GM19193 (cell line): Measurements from ENCODE around the gene KCNIP4.

Experiments
- POLR2A ChIP-seq: IDR thresholded peaks from 4 replicates; pipeline ENCODE4 v1.6.1; 2011; ENCODE audit not compliant: insufficient read depth, insufficient read length; ENCODE audit errors: extremely low read depth

Gene KCNIP4

DNA sequence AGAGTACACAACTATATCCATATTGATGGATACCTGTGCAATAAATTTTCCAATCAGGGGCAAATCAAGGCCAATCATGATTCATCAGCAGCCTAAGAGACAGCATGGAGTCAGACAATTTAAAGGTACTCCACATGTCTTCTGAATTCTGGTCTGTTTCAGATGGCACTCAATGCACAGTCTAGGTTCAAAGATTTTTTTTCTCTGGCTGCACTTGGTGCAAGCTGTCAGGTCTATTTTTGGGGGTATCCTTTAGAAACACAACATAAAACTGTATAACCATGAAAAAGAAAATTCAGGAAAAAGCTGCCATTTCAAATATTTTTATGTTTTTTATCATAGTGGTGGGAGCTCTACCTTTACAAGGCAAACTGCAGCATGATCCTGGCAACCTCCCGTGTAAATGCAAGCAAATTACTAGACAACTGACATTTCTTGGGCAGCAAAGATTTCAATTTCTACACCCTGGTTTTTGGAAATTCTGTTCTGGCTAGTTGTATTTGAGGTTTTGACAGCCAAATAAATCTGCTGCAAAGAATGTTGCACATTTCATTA is 310.3 kb downstream of the KCNIP4 start:
- no peak for TF ChIP-seq POLR2A

DNA sequence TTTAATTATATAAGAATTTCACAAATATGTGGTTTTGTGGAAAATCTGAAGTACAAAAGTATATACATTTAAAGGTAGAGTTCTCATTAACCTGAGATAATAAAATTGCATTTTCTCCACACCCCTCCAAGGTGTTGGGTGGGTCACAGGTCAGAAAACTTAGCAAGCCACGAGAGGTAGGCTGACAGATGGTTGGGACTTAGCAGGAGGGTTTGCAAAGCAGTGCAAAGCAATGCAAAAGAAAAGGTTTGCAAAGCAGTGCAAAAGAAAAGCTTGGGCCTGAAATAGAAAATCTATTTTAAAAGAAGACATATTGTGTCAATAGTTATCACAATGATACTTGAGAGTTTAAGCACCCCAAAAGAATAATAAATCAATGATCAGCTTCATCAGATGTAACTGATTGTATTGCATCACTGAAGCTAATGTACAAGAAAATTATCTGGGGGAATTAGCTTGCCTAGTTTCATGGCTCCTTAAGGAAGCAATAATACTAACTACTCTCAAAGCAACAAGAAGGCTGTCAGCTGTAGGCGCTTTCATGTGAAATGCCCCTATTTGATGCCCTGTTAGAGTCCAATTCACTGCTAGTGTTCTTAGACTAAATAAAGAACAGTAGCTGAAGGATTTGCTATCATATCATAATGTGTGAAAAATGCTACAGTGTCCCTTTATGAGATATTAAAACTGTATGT is 319.5 kb downstream of the KCNIP4 start:
- TF ChIP-seq POLR2A = no peak

DNA sequence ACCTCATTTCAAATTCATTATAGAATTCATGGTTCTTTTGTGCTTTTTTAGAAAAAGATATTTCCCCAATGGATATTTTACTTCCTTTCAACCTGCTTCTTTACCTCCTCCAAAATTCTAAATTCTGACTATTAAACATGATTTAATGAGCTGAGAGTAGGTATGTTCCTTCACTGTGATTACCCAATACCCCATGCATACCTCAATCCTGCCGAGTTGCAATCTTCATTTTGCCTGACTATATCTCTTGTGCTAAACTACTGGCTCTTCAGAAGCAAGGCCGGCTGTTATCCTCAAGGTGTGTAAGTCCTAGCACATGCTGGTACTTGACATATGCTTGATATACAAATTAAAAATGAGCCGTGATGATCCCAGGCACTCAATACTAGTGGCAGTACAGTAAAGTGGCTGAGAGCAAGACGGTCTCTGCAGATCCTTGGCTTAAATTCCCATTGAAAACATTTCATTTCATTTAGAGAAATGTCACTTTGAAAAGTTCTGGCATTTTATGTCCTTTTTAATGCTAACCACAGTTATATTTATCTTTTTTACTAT is 320.4 kb downstream of the KCNIP4 start:
- TF ChIP-seq POLR2A = no peak

DNA sequence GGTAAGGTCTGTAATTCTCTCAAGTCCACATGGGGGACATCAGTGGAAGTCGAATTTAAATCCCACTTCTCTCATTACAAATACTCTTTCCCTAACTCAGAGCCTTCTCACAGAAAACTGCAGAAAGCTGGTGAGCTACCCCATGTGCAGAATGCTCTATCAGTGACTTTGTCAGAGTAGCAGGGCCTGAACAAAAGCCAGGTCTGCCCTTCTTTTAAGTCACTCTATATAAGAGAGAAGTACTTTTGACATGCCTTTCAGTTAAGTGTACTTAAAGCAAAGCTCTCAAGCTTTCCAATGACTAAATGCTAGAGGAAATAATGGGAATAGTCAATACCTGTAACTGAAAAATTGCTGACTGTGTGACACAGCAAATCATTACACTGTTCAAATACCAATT is 323.1 kb downstream of the KCNIP4 start:
- TF ChIP-seq POLR2A = no peak

DNA sequence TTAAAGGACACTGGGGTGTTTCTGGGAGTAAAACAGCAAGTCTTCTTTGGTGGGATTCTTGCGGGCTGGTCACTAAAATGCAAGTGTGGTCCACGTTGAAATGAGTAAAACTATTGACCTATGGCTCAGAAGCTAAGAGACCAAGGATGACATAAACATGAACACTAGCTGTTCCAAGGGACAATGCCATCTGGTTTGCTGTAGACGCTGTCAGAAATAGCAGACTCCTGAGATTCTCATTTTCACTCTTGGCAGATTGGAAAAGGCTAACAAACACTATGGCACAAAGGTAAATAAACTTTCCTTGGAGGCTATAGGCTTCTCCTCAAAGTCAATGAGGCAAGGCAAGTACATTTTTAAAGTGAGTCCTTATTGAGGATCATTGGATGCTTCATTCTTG is 343.6 kb downstream of the KCNIP4 start:
- no peak for TF ChIP-seq POLR2A

DNA sequence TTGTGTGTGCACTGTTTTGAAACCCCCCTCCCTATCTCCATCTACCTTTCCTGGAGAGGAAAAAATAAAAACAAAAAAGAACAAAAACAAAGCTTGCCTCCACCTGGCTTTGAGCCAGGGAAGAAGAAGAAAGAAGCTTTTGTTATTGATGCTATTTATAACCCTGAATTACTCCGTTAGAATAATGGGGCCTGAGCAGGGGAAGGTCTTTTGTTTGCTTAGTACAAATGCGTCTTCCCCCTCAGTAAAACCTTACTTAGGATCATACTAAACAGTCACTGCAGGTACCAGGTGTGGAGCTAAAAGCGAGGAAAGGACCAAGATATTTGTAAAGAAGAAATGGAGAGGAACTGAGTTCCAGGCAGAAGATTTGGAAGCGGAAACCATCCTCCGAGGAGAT is 352.1 kb downstream of the KCNIP4 start:
- no peak for TF ChIP-seq POLR2A

DNA sequence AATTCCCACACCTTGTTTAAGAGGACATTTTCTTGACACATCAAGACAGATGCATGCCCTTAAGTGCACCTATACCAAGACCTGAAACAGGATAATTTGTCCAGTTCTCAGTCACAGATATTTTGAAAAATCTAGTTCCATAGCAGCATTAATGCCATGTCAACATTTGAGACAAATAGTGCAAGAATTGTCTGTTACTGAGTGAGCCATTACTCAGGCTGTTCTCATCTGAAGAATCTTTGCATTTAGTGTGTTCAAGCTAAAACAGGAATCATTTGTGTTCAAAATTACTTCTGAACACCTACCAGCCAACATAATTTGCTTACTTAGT is 354.9 kb downstream of the KCNIP4 start:
- TF ChIP-seq POLR2A = no peak

DNA sequence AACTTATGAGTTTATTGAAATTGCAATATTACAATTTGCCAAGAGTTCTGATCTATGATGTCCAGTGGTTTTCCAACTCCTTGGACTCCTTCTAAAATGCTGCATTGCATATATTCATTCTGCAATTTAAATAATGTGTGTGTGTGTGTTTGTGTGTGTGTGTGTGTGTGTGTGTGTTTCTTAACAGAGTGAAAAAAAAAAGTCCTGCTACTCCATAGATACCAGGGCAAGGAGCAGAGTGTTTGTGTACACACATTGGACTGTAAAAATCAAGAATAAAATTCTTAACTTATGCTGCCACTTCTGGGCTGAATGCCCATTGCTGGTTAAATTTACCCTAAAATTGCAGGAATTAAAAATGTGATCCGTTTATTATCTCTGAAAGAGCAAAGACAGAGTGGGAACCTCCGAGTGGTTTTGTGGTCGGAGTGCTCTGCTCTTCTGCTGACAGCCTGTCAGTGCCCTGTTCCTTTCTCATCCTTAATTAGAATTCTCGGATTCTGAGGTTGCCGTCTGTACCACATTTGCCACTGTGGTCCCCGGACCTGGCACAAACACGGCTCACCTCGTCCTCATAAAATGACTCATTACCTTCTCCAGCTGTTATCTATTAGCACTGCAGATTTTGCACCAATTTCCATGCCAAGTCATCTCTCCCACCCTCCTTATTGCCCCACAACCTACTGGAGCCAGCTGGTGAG is 355.5 kb downstream of the KCNIP4 start:
- TF ChIP-seq POLR2A = no peak

DNA sequence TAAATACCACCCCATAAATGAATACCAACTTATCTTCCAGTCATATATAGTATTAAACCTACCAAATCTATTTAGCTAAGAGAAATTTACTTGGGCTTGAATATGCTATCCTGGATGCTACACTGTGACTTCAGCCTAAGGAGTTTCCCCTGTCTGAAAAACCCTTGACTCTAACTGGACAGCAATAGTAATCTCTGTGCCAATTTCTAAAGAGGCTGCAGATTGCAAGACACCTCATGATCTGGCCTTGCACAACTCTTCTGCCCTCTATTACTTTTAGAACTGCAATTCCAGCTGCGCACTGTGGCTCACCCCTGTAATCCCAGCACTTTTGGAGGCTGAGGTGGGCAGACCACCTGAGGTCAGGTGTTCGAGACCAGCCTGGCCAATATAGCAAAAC is 371.5 kb downstream of the KCNIP4 start:
- no peak for TF ChIP-seq POLR2A

DNA sequence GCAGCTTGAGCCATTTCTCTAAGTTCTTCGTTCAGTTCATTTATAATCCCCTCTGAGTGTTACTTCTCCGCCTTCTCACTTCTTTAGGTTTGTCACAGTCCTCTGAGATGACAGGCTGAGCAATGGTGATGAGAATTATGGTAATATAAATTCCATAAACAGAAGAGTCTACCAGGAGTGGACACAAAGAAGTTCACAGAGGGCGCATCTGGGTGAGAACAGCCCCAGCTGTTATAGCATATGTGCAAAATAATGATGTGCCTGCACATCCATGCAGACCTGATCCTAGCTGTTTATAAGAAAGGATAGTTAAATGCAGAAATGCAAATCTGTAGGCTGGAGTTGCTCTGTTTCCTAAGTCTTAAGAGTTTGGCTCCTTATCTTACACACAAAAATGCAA is 377.5 kb downstream of the KCNIP4 start:
- no peak for TF ChIP-seq POLR2A

DNA sequence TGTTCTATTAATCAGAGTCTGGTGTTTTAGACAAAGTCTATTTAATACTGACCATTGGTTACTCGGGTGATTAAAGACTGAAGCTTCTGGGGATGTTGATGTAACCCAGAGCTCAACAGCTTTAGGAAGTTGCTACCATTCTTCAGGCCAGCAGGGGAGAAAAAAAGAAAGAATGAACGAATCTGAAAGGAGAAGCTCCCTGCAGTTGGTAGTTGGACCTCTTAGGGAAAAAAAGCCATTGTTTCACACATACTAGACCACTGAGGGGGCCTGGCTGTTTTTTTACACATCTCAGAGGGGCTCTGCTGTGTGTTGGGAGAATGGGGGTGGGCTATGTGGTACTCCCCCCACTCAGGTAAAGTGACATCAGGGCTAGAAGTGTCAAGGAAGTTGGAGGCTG is 378.9 kb downstream of the KCNIP4 start:
- TF ChIP-seq POLR2A = no peak

DNA sequence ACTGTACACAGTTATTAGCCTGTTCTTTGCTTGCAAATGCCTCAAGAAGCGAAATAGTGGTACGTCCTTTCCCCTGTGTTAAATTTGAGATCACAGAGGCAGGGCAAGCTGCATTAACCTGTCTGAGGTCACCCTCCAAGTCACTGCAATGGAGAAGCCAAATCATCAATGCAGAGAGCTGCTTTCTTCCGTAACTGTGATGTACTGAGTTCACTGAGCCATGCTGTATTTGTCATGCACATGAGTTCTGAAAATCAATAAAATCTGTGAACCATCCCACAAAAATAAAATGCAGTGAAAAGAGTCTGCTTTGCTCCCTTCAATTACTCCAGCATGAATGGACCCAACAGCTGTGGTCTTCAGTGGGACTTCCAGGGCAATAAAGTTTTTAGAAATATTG is 393.5 kb downstream of the KCNIP4 start:
- TF ChIP-seq POLR2A = no peak

DNA sequence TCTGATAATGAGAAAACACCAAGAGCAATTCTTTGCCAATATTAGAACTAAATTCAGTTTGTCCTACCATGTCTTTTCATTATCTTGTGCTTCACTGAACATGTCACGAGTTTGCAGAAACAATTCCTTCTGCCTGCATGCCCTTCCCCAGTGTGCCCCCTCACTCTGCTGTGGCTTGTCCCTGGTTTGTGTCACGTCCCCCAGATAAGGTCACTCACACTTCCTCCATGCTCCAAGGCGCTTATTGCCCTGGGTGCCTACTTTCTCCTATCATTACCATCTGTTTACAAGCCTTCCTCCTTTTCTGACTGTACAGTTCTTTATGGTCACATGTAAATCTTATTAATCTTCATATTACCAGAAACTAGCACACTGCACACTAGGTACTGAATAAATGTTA is 394.1 kb downstream of the KCNIP4 start:
- TF ChIP-seq POLR2A = no peak

DNA sequence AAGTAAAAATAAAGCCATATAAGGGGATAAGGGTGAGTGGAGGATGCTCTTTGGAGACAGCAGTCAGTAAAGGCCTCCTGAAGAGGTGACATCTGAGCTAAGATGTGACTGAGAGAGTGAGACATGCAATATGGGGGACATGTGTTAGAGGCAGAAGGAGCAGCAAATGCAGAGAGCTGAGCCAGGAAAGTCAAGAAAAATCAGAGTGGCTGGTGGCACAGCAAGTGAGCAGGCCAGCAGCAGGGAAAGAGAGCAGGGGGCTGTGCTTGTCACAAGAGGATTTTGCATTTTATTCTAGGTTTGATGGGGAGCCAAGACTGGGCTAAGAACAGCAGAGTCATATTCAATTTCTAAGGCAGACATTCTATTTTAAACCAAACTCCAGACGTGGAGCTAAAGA is 394.5 kb downstream of the KCNIP4 start:
- no peak for TF ChIP-seq POLR2A

DNA sequence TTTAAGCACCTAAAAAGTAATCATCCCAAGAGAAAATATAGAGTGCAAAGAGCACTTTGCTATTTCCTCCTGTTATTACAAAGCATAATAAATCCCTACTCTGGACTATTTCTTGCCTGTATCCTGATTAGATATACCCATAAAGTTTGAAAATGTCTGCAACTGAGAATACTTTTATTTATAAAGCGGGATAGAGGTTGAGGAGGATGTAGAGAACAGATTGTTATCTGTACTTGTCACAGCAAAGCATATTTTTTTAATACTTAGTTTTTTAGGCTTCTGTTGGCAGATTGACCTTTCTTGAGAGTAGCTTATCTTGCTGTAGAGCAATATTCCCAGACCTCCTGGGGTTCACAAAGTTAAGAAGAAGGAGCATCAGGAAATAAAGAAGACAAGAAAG is 396.1 kb downstream of the KCNIP4 start:
- TF ChIP-seq POLR2A = no peak

DNA sequence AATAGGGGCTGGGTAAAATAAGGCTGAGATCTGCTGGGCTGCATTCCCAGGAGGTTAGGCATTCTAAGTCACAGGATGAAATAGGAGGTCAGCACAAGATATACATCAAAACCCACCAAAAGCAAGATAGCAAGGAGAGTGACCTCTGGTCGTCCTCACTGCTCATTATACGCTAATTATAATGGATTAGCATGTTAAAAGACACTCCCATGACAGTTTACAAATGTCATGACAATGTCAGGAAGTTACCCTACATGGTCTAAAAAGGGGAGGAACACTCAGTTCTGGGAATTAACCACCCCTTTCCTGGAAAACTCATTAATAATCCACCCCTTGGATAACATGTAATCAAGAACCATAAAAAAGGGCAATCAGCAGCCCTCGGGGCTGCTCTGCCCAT is 403.6 kb downstream of the KCNIP4 start:
- TF ChIP-seq POLR2A = no peak
